Heart right ventricle (tissue), 16 donors: ENCODE data around the gene CILP. TPM values are rescaled to one million over a fixed set of nuclear protein-coding genes. Genes with fewer than 3 reads are reported as not detected.

Source experiments
- ATAC-seq, 8 donors: fragments of 200-7000 bp; cut with Tn5 transposase; one replicate each; pipeline ENCODE4 v1.9.1; 2020; ENCODE audit warnings: mild to moderate bottlenecking in 8 of 8, moderate library complexity in 8 of 8, moderate number of reproducible peaks in 1 of 8
- DNase-seq, 2 donors: peaks; one replicate each; pipeline ENCODE4 v3.0.0-alpha.2; 2020
- H3K27ac ChIP-seq, 10 donors: fragments of 200-600 bp; sonication (generic) in 2 of 10; one replicate each; pipeline versions ENCODE4 v1.5.0 to v1.8.0; 2020 to 2022; ENCODE audit warnings: mild to moderate bottlenecking in 3 of 10
- H3K27me3 ChIP-seq, 7 donors: fragments of 200-600 bp; one replicate each; pipeline ENCODE4 v1.8.0; 2021 to 2022; ENCODE audit warnings: mild to moderate bottlenecking in 2 of 7
- H3K36me3 ChIP-seq, 9 donors: fragments of 200-600 bp; sonication (generic) in 1 of 9; one replicate each; pipeline versions ENCODE4 v1.5.0 to v1.8.0; 2020 to 2022; ENCODE audit warnings: mild to moderate bottlenecking in 2 of 9
- H3K4me1 ChIP-seq, 9 donors: fragments of 200-600 bp; sonication (generic) in 1 of 9; one replicate each; pipeline versions ENCODE4 v1.5.0 to v1.8.0; 2020 to 2022; ENCODE audit warnings: mild to moderate bottlenecking in 4 of 9
- H3K4me3 ChIP-seq, 10 donors: fragments of 200-600 bp; sonication (generic) in 2 of 10; one replicate each; pipeline versions ENCODE4 v1.5.0 to v1.8.0; 2020 to 2022; ENCODE audit warnings: mild to moderate bottlenecking in 7 of 10, moderate library complexity in 2 of 10
- H3K9me3 ChIP-seq, 11 donors: fragments of 200-600 bp in 10 of 11; sonication (generic) in 2 of 11; one replicate each; pipeline versions ENCODE4 v1.5.0 to v1.8.0; 2013 to 2022; ENCODE audit warnings: mild to moderate bottlenecking in 2 of 11, control low read depth in 1 of 11, moderate library complexity in 1 of 11
- CTCF ChIP-seq, 9 donors: fragments of 200-600 bp; sonication (generic) in 2 of 9; IDR thresholded peaks; one replicate each; pipeline versions ENCODE4 v1.5.0 to v1.8.0; 2021 to 2022; ENCODE audit warnings: antibody characterized with exemption in 9 of 9, mild to moderate bottlenecking in 5 of 9, moderate library complexity in 1 of 9
- WGBS, 2 donors: extraction: QIAGEN DNeasy Blood & Tissue Kit; methylation state at CpG; one replicate each; pipeline ENCODE4 v1.1.7; 2013; ENCODE audit warnings: inconsistent platforms in 1 of 2; 5-methylcytosine and 5-hydroxymethylcytosine counted together
- intact Hi-C, 10 donors: fragments of 100-400 bp; cut with DNase I; formaldehyde crosslinking; loops; one replicate each; pipeline versions ENCODE4 v1.11.1 to v1.14.2; 2022
- polyA plus RNA-seq, 2 donors: library from polyadenylated mRNA; stranded (reverse); fragments of 200-250 nt; gene quantifications; one replicate each; pipeline ENCODE4 v1.2.3, GENCODE V29; 2013
- total RNA-seq, 10 donors: library from RNA; stranded (reverse); fragmentation: NEBNext Ultra II Directional in 3 of 10; extraction: Animal tissue kit (Norgen Biotek cat#: 25700) in 3 of 10; gene quantifications; one replicate each; pipeline versions ENCODE4 v1.2.1 to v1.2.4, GENCODE V29; 2021 to 2023
- donor health status: Arrhythmogenic right ventricular cardiomyopathy.
- donor health status: ischemic (EF 13 %, LVEDD 7.1; RV severe dilation, severe dysfunction).
- donor health status: healthy with polysubstance abuse.
- donor health status: DM: no; HTN: yes; CAD: no.
- donor health status: DM: no; HTN: no; CAD: no.
- donor health status: ischemic (EF 25% LVEDD 6.9; RV normal size, moderate dysfunction).
- donor health status: ischemic (EF 25% LVEDD 5.7; RV mildly dilated, moderate dysfunction).
- donor health status: healthy.
- donor health status: DM: yes; HTN: yes; CAD: no.
- donor health status: Ischemic cardiomyopathy.
- donor health status: ischemic (EF 35%, LVEDD 5.7; RV mildly dilated, moderate dysfunction).
- donor health status: nonischemic (EF 11% LVEDD 7.7; RV severe dilation, severe dysfunction).
- donor health status: DM: yes; HTN: yes; CAD: no.
- donor health status: PGD.
- donor health status: ischemic (EF 29% LVEDD 5.4; RV normal size, mild dysfunction).
- donor health status: nonischemic (EF 23%, LVEDD 6.1; RV moderate dilation, normal function).

The CILP gene
- total and polyA plus RNA-seq, 12 donors = 2.1 to 45.2 (median 7.3) TPM

DNA sequence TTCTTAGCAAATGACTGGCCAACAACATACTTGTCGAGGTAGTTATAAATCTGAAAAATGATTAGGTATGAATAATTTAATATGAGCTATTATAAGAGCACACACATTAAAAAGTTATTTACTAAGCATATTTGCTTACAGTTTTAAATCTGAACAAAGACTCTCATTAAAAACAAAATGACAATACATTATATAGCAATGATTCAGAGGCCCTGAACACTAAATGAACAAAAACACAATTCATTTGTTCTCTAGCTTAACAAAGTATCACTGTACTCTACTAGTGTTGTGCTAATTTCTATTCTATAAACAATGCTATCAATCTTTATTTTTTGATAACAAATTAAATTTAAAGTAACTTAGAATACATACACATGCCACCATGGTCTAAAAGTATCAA, 47.1 kb downstream of the CILP start:
- Histone ChIP-seq H3K36me3 (peaks cover 0 to 91% (median 26%) of the 10 kb centered on the region in 9 donors), H3K27ac (no peak overlapping the region)
- WGBS, 2 donors = 83 to 84% methylated on average over 1 of the region's 1 CpG

DNA sequence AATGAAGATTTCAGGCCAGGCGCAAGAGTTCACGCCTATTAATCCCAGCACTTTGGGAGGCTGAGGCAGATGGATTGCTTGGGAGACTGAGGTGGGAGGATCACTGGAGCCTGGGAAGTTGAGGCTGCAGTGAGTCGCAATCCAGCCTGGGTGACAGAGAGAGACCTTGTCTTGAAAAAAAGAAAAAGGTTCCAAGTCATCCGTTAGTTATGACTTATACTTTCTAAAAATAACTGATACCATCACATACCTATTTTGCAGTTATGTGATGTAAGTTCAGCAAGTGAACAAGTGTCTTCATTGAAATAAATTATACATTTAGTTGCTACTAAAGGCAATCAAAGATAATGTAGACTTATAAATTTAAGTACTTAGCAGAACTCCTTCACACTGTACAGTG, 48.2 kb downstream of the CILP start:
- DNase-seq = no peak
- 73 to 79% methylated on average over 4 of the region's 4 CpGs for WGBS, 2 donors
- intact Hi-C loops = no loop called here
- TF ChIP-seq CTCF (IDR thresholded peaks at IDR 0.05) = no peak
- H3K27ac ChIP-seq = peak overlapping the region in 1 of 10 donors; percentile 30
- H3K36me3 ChIP-seq = peaks cover 0 to 94% (median 31%) of the 10 kb centered on the region in 9 donors
- peaks cover 0 to 13% (median 0%) of the 10 kb centered on the region in 9 donors for H3K4me1 ChIP-seq
- H3K27me3 ChIP-seq = no peaks in the 10 kb centered on the region
- ATAC-seq = peak in 2 of 8 donors; percentile 39 to 61
- H3K9me3 ChIP-seq = no peaks in the 10 kb centered on the region
- H3K4me3 ChIP-seq = no peak overlapping the region

More for the DNA sequence above, 47.1 kb downstream of the CILP start:
- H3K9me3 ChIP-seq = no peaks in the 10 kb centered on the region
- H3K27me3 ChIP-seq = no peaks in the 10 kb centered on the region
- DNase-seq (no peak), ATAC-seq (no peak)
- intact Hi-C loops = no loop called here
- no peak overlapping the region for H3K4me3 ChIP-seq
- no peak for TF ChIP-seq CTCF (IDR thresholded peaks at IDR 0.05)
- H3K4me1 ChIP-seq = peaks cover 0 to 13% (median 0%) of the 10 kb centered on the region in 9 donors

DNA sequence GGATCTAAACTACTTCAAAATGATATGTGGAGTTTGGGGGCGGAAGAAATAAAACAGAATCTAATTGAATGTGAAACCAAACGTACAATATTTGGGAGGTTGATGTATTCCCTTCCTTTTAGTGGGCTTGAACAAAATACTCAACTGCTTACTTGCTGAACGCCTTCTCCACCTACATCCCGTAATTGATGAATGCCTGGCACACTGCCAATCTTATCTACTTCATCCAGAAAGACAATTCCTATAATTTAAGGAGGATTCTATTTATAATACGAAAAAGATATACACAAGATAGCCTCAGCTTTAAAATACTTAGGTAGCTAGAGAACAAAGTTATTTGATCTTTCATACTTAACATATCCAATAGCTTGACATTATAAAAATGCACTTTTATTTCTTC, 54.6 kb downstream of the CILP start:
- no peak overlapping the region for H3K27ac ChIP-seq
- H3K36me3 ChIP-seq = peaks cover 0 to 97% (median 68%) of the 10 kb centered on the region in 9 donors
- no peak for TF ChIP-seq CTCF (IDR thresholded peaks at IDR 0.05)
- DNase-seq (no peak), ATAC-seq (no peak)
- no peaks in the 10 kb centered on the region for H3K9me3 ChIP-seq
- 61 to 62% methylated on average over 5 of the region's 5 CpGs for WGBS, 2 donors
- H3K27me3 ChIP-seq = no peaks in the 10 kb centered on the region
- no peak overlapping the region for H3K4me3 ChIP-seq
- peaks cover 0 to 9% (median 0%) of the 10 kb centered on the region in 9 donors for H3K4me1 ChIP-seq
- intact Hi-C loops = no loop called here

DNA sequence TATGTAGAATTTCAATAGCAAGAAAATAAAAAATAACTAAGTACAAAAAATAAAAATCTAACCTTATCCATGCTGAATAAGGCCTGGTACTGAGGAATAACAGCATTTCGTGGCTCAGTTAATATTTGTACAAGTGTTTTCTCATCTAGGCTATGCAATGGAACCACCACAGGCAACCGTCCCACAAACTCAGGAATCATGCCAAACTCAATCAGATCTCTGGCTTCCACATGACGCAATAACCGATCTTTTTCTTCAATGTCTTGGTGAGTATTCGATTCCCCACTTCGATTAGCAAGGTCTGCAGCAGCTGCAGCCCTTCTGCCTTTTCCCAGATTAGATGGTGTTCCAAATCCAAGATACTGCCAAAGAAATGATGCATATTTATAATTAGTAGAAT, 56.6 kb downstream of the CILP start:
- TF ChIP-seq CTCF (IDR thresholded peaks at IDR 0.05) = no peak
- 87 to 90% methylated on average over 6 of the region's 6 CpGs for WGBS, 2 donors
- peaks cover 0 to 100% (median 70%) of the 10 kb centered on the region in 9 donors for H3K36me3 ChIP-seq
- H3K9me3 ChIP-seq = no peaks in the 10 kb centered on the region
- no peak overlapping the region for H3K4me3 ChIP-seq
- intact Hi-C loops = no loop called here
- no peaks in the 10 kb centered on the region for H3K27me3 ChIP-seq
- no peak for DNase-seq
- H3K27ac ChIP-seq = no peak overlapping the region
- ATAC-seq = no peak
- H3K4me1 ChIP-seq = peaks cover 0 to 9% (median 0%) of the 10 kb centered on the region in 9 donors
